HG02623 (cell line): Measurements from ENCODE around the gene MAP2K6.
"Not testable (repeated sequence)": the region's sequence is repeated elsewhere in the genome, so short reads cannot be mapped to it uniquely, and the experiment has no call there.

Source experiments
- ATAC-seq: cut with Tn5 transposase; IDR thresholded peaks from one replicate; pipeline ENCODE4 v1.9.1; 2021; ENCODE audit warnings: moderate library complexity; ENCODE audit not compliant: unreplicated experiment

MAP2K6 gene

GRCh38 chr17:69454051-69454450 lies 39.6 kb downstream of the MAP2K6 start:
- no peak for ATAC-seq

GRCh38 chr17:69455040-69455439 lies 40.5 kb downstream of the MAP2K6 start:
- ATAC-seq, result no peak

GRCh38 chr17:69457603-69458002 lies 43.1 kb downstream of the MAP2K6 start:
- no peak for ATAC-seq

- no peak for ATAC-seq
Observed at GRCh38 chr17:69460963-69461922, 46.7 kb downstream of the MAP2K6 start.

GRCh38 chr17:69461951-69462369 lies 47.5 kb downstream of the MAP2K6 start:
- no peak for ATAC-seq

- ATAC-seq, result no peak
Observed at GRCh38 chr17:69462882-69463281, 48.4 kb downstream of the MAP2K6 start.

- no peak for ATAC-seq
Observed at GRCh38 chr17:69466451-69466850, 52.0 kb downstream of the MAP2K6 start.

GRCh38 chr17:69466905-69467667 lies 52.6 kb downstream of the MAP2K6 start:
- ATAC-seq, result no peak

- no peak for ATAC-seq
Observed at GRCh38 chr17:69468207-69468606, 53.7 kb downstream of the MAP2K6 start.

- no peak for ATAC-seq
Observed at GRCh38 chr17:69470702-69471101, 56.2 kb downstream of the MAP2K6 start.

GRCh38 chr17:69471406-69471805 lies 56.9 kb downstream of the MAP2K6 start:
- no peak for ATAC-seq

GRCh38 chr17:69473841-69474831 lies 59.6 kb downstream of the MAP2K6 start:
- ATAC-seq, result no peak

- ATAC-seq, result no peak
Observed at GRCh38 chr17:69477204-69477902, 62.9 kb downstream of the MAP2K6 start.

- ATAC-seq, result no peak
Observed at GRCh38 chr17:69477903-69478266, 63.4 kb downstream of the MAP2K6 start.

- no peak for ATAC-seq
Observed at GRCh38 chr17:69478916-69479315, 64.4 kb downstream of the MAP2K6 start.

- ATAC-seq, result not testable (repeated sequence)
Observed at GRCh38 chr17:69479756-69480155, 65.3 kb downstream of the MAP2K6 start.

GRCh38 chr17:69480245-69480644 lies 65.7 kb downstream of the MAP2K6 start:
- no peak for ATAC-seq

GRCh38 chr17:69485251-69485661 lies 70.8 kb downstream of the MAP2K6 start:
- no peak for ATAC-seq

- ATAC-seq, result no peak
Observed at GRCh38 chr17:69485901-69486643, 71.6 kb downstream of the MAP2K6 start.
